DND-41 (cell line): ENCODE results near the gene MAP3K10.

Source experiments
- ATAC-seq: fragments of 200-7000 bp; cut with Tn5 transposase; 3 replicates; pipeline ENCODE4 v1.9.1; 2021; ENCODE audit warnings: low read depth; ENCODE audit not compliant: insufficient read depth
- DNase-seq: peaks from one replicate; pipeline ENCODE4 v3.0.0-alpha.2; 2020
- H2AFZ ChIP-seq: 2 replicates; pipeline ENCODE4 v1.6.0; 2012; ENCODE audit warnings: low read depth, low read length
- H3K27ac ChIP-seq: 2 replicates; pipeline ENCODE4 v1.5.1; 2012; ENCODE audit warnings: low read length, inconsistent platforms
- H3K27me3 ChIP-seq: fragments of 200-600 bp; sonication (generic); 2 replicates; pipeline ENCODE4 v1.6.0; 2012; ENCODE audit warnings: low read length, mild to moderate bottlenecking, inconsistent platforms; ENCODE audit not compliant: insufficient read depth, poor library complexity
- H3K36me3 ChIP-seq: 2 replicates; pipeline ENCODE4 v1.5.1; 2012; ENCODE audit warnings: low read length, inconsistent platforms; ENCODE audit not compliant: insufficient read depth
- H3K4me1 ChIP-seq: 2 replicates; pipeline ENCODE4 v1.5.1; 2012; ENCODE audit warnings: mild to moderate bottlenecking, low read length; ENCODE audit not compliant: insufficient read depth
- H3K4me2 ChIP-seq: 2 replicates; pipeline ENCODE4 v1.6.0; 2012; ENCODE audit warnings: mild to moderate bottlenecking, moderate library complexity, low read length, inconsistent platforms; ENCODE audit not compliant: insufficient read depth
- H3K4me3 ChIP-seq, 2 experiments: fragments of 200-600 bp in 1 of 2; shearing (Covaris generic) in 1 of 2; 2 replicates each; pipeline ENCODE4 v1.5.1; 2012 to 2016; ENCODE audit warnings: inconsistent platforms in 2 of 2, low read length in 2 of 2, mild to moderate bottlenecking in 2 of 2, low read depth in 1 of 2, moderate library complexity in 1 of 2
- H3K79me2 ChIP-seq: 2 replicates; pipeline ENCODE4 v1.6.0; 2012; ENCODE audit warnings: low read length, inconsistent platforms; ENCODE audit not compliant: insufficient read depth
- H3K9ac ChIP-seq: 2 replicates; pipeline ENCODE4 v1.6.0; 2012; ENCODE audit warnings: low read depth, mild to moderate bottlenecking, inconsistent platforms, low read length, moderate library complexity
- H3K9me3 ChIP-seq: 2 replicates; pipeline ENCODE4 v1.5.1; 2012; ENCODE audit warnings: low read length, moderate library complexity, mild to moderate bottlenecking, inconsistent platforms; ENCODE audit not compliant: insufficient read depth, severe bottlenecking
- H4K20me1 ChIP-seq: 2 replicates; pipeline ENCODE4 v1.6.0; 2012; ENCODE audit warnings: low read length; ENCODE audit not compliant: insufficient read depth
- EZH2 ChIP-seq: IDR thresholded peaks from 3 replicates; pipeline ENCODE4 v1.6.1; 2012; ENCODE audit warnings: borderline replicate concordance, low read depth, mild to moderate bottlenecking, moderate library complexity, low read length, inconsistent platforms; ENCODE audit not compliant: severe bottlenecking
- TF ChIP-seq, protein P1 (sequence below): IDR thresholded peaks from 2 replicates; pipeline ENCODE4 v1.5.1; 2012; ENCODE audit warnings: borderline replicate concordance, low read length, moderate library complexity, mild to moderate bottlenecking; ENCODE audit not compliant: poor library complexity, severe bottlenecking; ENCODE audit errors: extremely low read depth

The MAP3K10 gene

DNA sequence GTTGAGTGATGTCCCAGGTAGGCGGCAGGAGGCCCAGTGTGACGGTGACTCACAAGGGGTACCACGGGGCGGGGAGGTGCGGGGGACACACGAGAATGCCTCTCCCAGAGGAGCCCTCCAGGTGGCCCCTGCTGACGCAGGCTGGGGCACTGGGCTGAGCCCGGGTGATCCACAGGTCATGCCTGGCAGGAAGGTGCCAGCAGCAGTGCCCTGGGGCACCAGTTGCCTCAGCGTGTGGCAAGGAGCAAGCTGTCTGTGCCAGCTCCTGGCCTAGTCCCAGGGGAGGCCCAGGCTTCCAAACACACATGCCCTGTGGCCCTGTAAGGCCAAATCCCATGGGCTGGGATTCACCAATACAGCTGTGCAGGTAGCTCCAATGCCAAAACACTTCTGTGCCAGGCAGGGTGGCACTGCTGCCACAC is 65.9 kb downstream of the MAP3K10 start:
- Histone ChIP-seq H3K4me2 (no peak overlapping the region), H3K27me3 (no peaks in the 10 kb centered on the region), H2AFZ (no peak overlapping the region), H3K9me3 (no peaks in the 10 kb centered on the region), H3K27ac (no peak overlapping the region), H3K79me2 (peaks cover 51% of the 10 kb centered on the region), H3K4me1 (no peaks in the 10 kb centered on the region), H3K9ac (no peak overlapping the region), H3K4me3 (no peak overlapping the region), H4K20me1 (peaks cover 43% of the 10 kb centered on the region), H3K36me3 (peaks cover 54% of the 10 kb centered on the region)
- TF ChIP-seq, protein P1, sequence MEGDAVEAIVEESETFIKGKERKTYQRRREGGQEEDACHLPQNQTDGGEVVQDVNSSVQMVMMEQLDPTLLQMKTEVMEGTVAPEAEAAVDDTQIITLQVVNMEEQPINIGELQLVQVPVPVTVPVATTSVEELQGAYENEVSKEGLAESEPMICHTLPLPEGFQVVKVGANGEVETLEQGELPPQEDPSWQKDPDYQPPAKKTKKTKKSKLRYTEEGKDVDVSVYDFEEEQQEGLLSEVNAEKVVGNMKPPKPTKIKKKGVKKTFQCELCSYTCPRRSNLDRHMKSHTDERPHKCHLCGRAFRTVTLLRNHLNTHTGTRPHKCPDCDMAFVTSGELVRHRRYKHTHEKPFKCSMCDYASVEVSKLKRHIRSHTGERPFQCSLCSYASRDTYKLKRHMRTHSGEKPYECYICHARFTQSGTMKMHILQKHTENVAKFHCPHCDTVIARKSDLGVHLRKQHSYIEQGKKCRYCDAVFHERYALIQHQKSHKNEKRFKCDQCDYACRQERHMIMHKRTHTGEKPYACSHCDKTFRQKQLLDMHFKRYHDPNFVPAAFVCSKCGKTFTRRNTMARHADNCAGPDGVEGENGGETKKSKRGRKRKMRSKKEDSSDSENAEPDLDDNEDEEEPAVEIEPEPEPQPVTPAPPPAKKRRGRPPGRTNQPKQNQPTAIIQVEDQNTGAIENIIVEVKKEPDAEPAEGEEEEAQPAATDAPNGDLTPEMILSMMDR = no peak
- TF ChIP-seq EZH2 = no peak
- ATAC-seq = no peak
- DNase-seq = no peak

DNA sequence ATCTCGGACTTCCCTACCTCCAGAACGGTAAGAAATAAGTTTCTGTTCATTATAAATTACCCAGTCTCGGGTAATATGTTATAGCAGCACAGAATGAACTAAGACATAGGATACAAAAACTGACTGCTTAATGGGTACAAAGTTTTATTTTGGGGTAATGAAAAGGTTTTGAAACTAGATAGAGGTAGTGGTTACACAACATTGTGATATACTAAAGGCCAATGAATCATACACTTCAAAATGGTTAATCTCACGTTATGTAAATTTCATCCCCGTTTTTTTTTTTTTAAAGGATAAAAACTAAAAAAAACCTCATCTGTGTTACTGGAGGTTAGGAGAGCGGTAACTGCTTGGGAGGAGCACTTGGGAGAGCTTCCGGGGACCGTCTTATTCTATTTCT is 70.4 kb downstream of the MAP3K10 start:
- H3K4me1 ChIP-seq = no peaks in the 10 kb centered on the region
- H3K27me3 ChIP-seq = no peaks in the 10 kb centered on the region
- TF ChIP-seq EZH2 = no peak
- TF ChIP-seq, protein P1 = no peak
- no peak for ATAC-seq
- no peak overlapping the region for H3K27ac ChIP-seq
- H3K9ac ChIP-seq = no peak overlapping the region
- peaks cover 49% of the 10 kb centered on the region for H3K36me3 ChIP-seq
- H3K79me2 ChIP-seq = peaks cover 83% of the 10 kb centered on the region
- H3K9me3 ChIP-seq = no peaks in the 10 kb centered on the region
- H4K20me1 ChIP-seq = peaks cover 55% of the 10 kb centered on the region
- H3K4me2 ChIP-seq = no peak overlapping the region
- H2AFZ ChIP-seq = no peak overlapping the region
- H3K4me3 ChIP-seq = no peak overlapping the region
- DNase-seq = no peak

DNA sequence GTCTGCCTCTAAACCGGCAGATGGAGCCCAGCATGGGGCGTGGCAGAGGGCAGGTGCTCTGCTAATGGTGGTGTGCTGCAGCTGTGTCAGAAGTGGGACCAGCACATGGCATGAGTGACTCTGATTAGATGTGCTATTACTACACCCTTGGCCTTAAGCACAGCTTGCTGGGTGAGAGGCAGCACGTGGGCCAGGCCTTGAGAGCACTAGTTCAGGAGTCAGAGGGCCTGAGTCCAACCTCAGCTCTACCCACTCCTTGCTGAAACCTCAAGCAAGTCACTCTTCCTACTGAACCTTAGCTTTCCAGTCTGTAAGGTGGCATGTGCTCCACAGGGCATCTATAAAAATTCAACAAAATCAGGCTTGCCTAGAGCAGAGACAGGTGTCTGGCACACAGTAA is 71.2 kb downstream of the MAP3K10 start:
- TF ChIP-seq EZH2 = no peak
- TF ChIP-seq, protein P1 = no peak
- ATAC-seq = no peak
- Histone ChIP-seq H3K36me3 (peaks cover 41% of the 10 kb centered on the region), H3K9ac (no peak overlapping the region), H3K4me2 (no peak overlapping the region), H3K79me2 (peaks cover 85% of the 10 kb centered on the region), H3K27ac (no peak overlapping the region), H3K4me3 (no peak overlapping the region), H3K27me3 (no peaks in the 10 kb centered on the region), H3K9me3 (no peaks in the 10 kb centered on the region), H2AFZ (no peak overlapping the region), H4K20me1 (peaks cover 53% of the 10 kb centered on the region), H3K4me1 (no peaks in the 10 kb centered on the region)
- DNase-seq = no peak
